ENCODE results near the gene MARS2. TPM values are rescaled to one million over a fixed set of nuclear protein-coding genes. Genes with fewer than 3 reads are reported as not detected.
A peak's percentile ranks its signal among the peaks of the same experiment; 100 is the strongest.

MARS2 gene
- polyA plus RNA-seq (2012; rRNA removed): 2.4 and 3.0 TPM in 2 replicates
- polyA plus RNA-seq (2012; cell fraction: cytosol; rRNA removed): 1.9 and 2.7 TPM in 2 replicates
- polyA plus RNA-seq (2012; cell fraction: nucleus; rRNA removed): 1.6 and 2.1 TPM in 2 replicates

GRCh38 chr2:197705121-197705911, at the start of gene MARS2:
TSS of gene MARS2 (plus strand) at chr2:197705369. CDS start at chr2:197705406, 37 bp downstream.
- Histone ChIP-seq H4K20me1 (ENCODE audit: insufficient read depth) (0 out of 2 replicates have a peak, but pooled peaks cover 5% of the 10 kb centered on the region), H3K79me2 (ENCODE audit: insufficient read depth) (peaks cover 43% of the 10 kb centered on the region), H3K9ac (peak within 1 kb of the TSS; percentile 63; the same call in 1 of the 2 replicates), H3K27me3 (ENCODE audit: insufficient read depth) (no peaks in the 10 kb centered on the region), H3K4me3 (ENCODE audit: low read depth in 2 of 2, low read length in 1 of 2) (peak within 1 kb of the TSS; percentile 94 to 97), H3K9me3 (no peaks in the 10 kb centered on the region), H3F3A (replicated peaks; ENCODE audit: insufficient read depth) (peaks cover 5% of the 10 kb centered on the region), H3K4me1 (ENCODE audit: control insufficient read depth in 1 of 2, insufficient read depth in 2 of 2, low read depth in 1 of 2, low read length in 1 of 2) (peaks cover 8 to 18% of the 10 kb centered on the region in 2 experiments; a peak in 3 of 4 replicates), H2AFZ (ENCODE audit: low read depth) (peak within 1 kb of the TSS; percentile 100), H3K36me3 (replicated peaks in 1 of 2; ENCODE audit: control insufficient read depth in 1 of 2, insufficient read depth in 2 of 2, low read length in 1 of 2) (peaks cover 0 to 11% of the 10 kb centered on the region in 2 experiments), H3K9me2 (no peaks in the 10 kb centered on the region), H3K27ac (ENCODE audit: low read depth in 2 of 2, low read length in 1 of 2) (peak within 1 kb of the TSS; percentile 65 to 95), H3K4me2 (peak within 1 kb of the TSS; percentile 96)
- 0% methylated on average over 22 of the region's 86 CpGs for WGBS (ENCODE audit: low lambda C conversion rate)
- peak; percentile 98 for DNase-seq
- CTCF ChIA-PET: interaction anchor here (1.0 to 1.8 kb wide), 4 partner anchors 59 to 591 kb away, joined by 3 to 4 read pairs (median 4); no protein-coding TSS in a partner anchor
- TF ChIP-seq GABPA (IDR thresholded peaks at IDR 0.05; ENCODE audit: low read depth) (peak; percentile 58), ELF1 (IDR thresholded peaks at IDR 0.05) (peak; percentile 44; the same call in 1 of the 2 replicates), MAX (IDR thresholded peaks at IDR 0.05; ENCODE audit: low read depth) (peak; percentile 92), SIN3A (IDR thresholded peaks at IDR 0.05; ENCODE audit: borderline replicate concordance, low read depth, low read length) (peak; percentile 97), POLR2AphosphoS5 (IDR thresholded peaks at IDR 0.05; ENCODE audit: low read depth, low read length) (peak; percentile 92), USF1 (IDR thresholded peaks at IDR 0.05; ENCODE audit: borderline replicate concordance, low read depth) (peak; percentile 73; the same call in 1 of the 2 replicates), YY1 (IDR thresholded peaks at IDR 0.05; ENCODE audit: low read depth) (peak; percentile 82), TAF1 (IDR thresholded peaks at IDR 0.05; ENCODE audit: borderline replicate concordance, low read depth, low read length) (peak; percentile 62; the same call in 1 of the 2 replicates), FOXM1 (IDR thresholded peaks at IDR 0.05; ENCODE audit: low read depth) (no peak), RXRA (IDR thresholded peaks at IDR 0.05; ENCODE audit: borderline replicate concordance, low read depth) (no peak), NRF1 (IDR thresholded peaks at IDR 0.05; ENCODE audit: low read depth, low read length) (peak; percentile 90), MXI1 (IDR thresholded peaks at IDR 0.05; ENCODE audit: low read depth, low read length) (peak; percentile 99), GATA2 (CRISPR knock-in tag; IDR thresholded peaks at IDR 0.05) (no peak), RCOR1 (IDR thresholded peaks at IDR 0.05; ENCODE audit: low read length) (no peak), PBX3 (IDR thresholded peaks at IDR 0.05) (no peak), USF2 (IDR thresholded peaks at IDR 0.05; ENCODE audit: borderline replicate concordance, low read depth, low read length) (no peak; the same call in 1 of the 2 replicates), NFIC (IDR thresholded peaks at IDR 0.05; ENCODE audit: borderline replicate concordance) (no peak)
- POLR2A ChIA-PET: interaction anchor here (0.5 to 1.4 kb wide), 2 partner anchors 205 to 1368 kb away, joined by 3 to 5 read pairs; partner anchors contain the start of genes HSPD1 and HSPE1

All from SK-N-SH (cell line).